GM19455 (cell line): ENCODE data around the gene PROCA1.

Experiments used
- ATAC-seq: cut with Tn5 transposase; IDR thresholded peaks from one replicate; pipeline ENCODE4 v1.9.1; 2021; ENCODE audit not compliant: unreplicated experiment

PROCA1 gene

GRCh38 chr17:28710861-28711722, 596 bp downstream of the PROCA1 start:
- ATAC-seq, result peak; percentile 74

GRCh38 chr17:28707339-28707720, 4.4 kb downstream of the PROCA1 start:
- ATAC-seq, result no peak

GRCh38 chr17:28706471-28707338, 5.0 kb downstream of the PROCA1 start:
- ATAC-seq, result no peak

GRCh38 chr17:28705728-28706334, 5.9 kb downstream of the PROCA1 start:
- no peak for ATAC-seq

- ATAC-seq, result no peak
Observed at GRCh38 chr17:28705074-28705659, 6.5 kb downstream of the PROCA1 start.

GRCh38 chr17:28704219-28704858, 7.3 kb downstream of the PROCA1 start:
- no peak for ATAC-seq

GRCh38 chr17:28703552-28704218, 8.0 kb downstream of the PROCA1 start:
- ATAC-seq, result no peak

- ATAC-seq, result no peak
Observed at GRCh38 chr17:28702752-28703150, 8.9 kb downstream of the PROCA1 start.

GRCh38 chr17:28702026-28702751, 9.5 kb downstream of the PROCA1 start:
- no peak for ATAC-seq

- no peak for ATAC-seq
Observed at GRCh38 chr17:28700830-28701492, 10.7 kb downstream of the PROCA1 start.

- ATAC-seq, result no peak
Observed at GRCh38 chr17:28700278-28700677, 11.4 kb downstream of the PROCA1 start.

GRCh38 chr17:28698253-28698941, 13.3 kb downstream of the PROCA1 start:
- ATAC-seq, result no peak

GRCh38 chr17:28693869-28694268, 17.8 kb downstream of the PROCA1 start:
- no peak for ATAC-seq

- no peak for ATAC-seq
Observed at GRCh38 chr17:28689011-28689410, 22.7 kb downstream of the PROCA1 start.

- ATAC-seq, result no peak
Observed at GRCh38 chr17:28688481-28688880, 23.2 kb downstream of the PROCA1 start.

- ATAC-seq, result no peak
Observed at GRCh38 chr17:28686296-28686695, 25.4 kb downstream of the PROCA1 start.

GRCh38 chr17:28685366-28685765, 26.3 kb downstream of the PROCA1 start:
- no peak for ATAC-seq

- ATAC-seq, result no peak
Observed at GRCh38 chr17:28684963-28685362, 26.7 kb downstream of the PROCA1 start.
